ENCODE results near the gene BMI1.
"Not testable (repeated sequence)": the region's sequence is repeated elsewhere in the genome, so short reads cannot be mapped to it uniquely, and the experiment has no call there.

Gene BMI1

GRCh38 chr10:22340329-22341189 lies 19.7 kb downstream of the BMI1 start:
- DNase-seq (ENCODE audit: low read depth): no peak

DNA sequence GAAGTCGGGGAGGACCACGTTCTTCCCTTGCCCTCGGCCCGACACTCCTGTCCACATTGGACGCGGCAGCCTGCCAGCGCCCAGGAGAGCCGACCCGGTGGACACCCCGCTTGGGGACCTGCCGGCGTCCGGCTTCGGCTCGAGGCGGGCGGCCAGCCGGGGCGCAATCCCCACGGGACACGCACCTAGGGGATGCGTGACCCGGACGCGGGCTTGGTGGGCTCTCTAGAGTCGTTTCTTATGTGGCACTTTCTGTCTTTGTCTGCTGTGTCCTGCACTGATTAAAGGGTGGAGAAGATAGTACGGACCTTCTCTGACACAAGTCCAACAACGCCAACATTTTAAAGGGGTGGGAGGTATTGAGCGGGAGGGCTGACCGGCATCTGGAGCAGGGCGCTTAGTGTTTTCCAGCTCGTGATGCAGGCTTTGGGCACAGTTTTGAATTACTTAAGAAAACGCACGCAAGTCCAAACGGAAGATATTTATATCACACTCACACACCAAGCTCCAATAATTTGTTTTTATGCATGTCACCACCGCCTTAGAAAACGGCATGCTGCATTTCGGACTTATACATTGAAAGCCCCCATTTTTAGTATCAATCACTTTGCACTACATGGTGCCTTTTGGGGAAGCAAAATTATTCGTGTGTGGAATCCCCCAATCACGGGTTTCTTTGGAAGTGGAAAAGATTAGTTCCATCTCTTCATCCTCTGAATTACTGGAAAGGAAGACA lies 20.5 kb downstream of the BMI1 start:
- no peak for DNase-seq (ENCODE audit: low read depth)

DNA sequence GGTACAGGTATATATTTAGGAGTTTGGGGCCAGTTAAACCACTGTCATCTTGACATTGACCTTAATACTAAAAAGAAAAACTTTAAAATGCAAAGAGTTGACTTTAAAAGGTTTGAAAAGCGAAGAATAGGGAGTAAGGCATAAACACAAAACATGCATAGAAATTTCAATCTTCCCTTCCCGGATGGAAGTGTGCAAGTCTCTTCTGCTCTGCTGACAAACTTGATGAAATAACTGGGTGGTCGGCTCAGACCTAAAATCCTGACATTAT lies 21.0 kb downstream of the BMI1 start:
- no peak for DNase-seq (ENCODE audit: low read depth)

DNA sequence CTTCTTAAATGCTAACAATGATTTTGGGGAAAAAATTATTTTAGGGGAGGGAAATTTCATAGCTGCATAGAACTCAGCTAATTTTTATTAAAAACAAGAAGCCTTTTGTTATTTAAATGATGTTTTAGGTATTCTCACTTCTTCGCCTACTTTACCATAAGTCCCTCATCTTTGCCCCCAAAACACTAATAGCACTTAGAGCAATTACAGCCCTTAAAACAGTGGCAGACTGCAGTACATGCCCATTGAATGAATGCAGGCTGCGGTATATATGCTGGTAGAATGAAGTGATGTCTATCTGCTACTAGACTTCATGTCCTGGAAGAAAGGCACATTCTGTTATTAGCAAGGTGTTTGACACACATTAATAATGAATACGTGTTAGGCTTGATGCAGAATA lies 21.5 kb downstream of the BMI1 start:
- no peak for DNase-seq (ENCODE audit: low read depth)

DNA sequence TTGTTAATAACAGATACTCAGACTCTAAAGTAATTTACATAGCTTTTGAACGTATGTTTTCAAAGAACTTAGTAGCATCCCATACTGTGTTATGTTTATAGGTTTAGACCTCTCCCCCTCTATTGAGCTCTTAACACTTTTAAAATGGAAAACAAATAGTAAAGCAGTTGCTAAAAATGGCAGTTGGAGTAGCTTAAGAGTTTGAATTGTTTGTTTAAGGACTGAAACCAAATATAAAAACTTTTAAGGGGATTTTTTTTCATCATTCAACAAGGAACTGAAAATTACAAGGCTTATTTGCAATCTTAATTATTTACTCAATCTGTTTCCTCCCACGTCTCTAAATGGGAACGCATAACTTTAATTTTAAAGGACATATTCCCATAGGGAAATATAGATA lies 22.8 kb downstream of the BMI1 start:
- DNase-seq (ENCODE audit: low read depth): no peak

- no peak for DNase-seq (ENCODE audit: low read depth)
These were observed 23.4 kb downstream of the BMI1 start for GRCh38 chr10:22344249-22344648.

DNA sequence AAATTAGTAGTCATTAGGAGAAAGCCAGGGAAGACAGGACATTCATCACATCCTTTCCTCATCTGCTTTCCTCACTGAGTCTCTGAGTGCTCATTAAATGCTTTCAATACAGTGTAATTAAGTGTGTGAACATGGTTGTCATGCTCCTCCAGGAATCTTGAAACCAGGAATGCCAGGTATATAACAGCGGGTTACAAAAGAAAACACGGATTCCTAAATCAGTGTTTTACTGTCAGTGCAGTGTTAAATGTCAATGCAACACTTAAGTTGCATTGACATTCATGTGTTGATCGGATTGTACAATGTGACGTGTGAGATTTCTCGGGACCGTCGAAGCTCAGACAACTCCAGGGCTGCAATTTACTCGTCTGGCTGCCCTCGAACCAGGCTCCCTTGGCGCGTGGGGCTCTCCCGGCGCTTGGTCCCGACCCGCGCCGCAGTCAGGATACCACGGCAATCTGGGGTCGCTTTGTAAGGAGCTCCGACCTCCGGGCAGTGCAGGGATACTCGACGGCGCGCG lies 23.9 kb downstream of the BMI1 start:
- no peak for DNase-seq (ENCODE audit: low read depth)

DNA sequence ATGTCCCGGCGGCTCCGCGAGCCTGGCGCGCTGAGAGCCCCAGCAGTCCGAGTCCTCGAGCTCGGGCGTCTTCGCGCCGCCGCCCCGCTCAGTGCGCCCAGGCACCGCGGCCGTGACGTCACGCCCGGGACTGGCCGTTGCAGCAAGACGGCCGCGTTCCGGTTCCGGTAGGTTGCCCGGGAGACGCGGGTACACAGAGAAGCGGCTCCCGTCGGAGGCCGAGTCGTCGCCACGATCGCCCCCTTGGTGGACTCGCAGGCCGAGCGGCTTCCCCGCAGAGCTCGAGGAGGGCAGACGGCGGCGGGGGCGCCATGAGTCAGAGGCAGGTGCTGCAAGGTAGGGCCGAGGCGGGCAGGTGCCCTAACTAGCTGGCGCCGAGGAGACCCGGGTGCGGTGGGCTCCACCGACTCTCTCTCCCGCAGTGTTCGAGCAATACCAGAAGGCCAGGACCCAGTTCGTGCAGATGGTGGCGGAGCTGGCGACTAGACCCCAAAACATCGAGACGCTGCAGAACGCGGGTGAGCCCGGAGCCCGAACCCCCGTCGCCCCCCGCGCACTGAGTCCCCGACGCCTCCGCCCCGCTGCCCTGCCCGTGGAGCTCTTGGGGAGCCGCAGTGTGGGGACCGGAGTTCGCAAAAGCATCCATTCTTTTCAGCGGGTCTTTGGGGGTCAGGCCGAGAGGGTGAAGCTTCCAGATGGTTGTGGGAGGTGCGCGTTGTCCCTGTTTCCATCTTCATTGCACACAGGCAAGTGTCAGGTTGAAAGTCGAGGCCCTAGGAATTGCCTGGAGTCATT lies 24.6 kb downstream of the BMI1 start, which contains the start of gene SPAG6:
Gene SPAG6 (plus strand): TSS at position 196 of the 795 bp plus-strand sequence. CDS start 116 bp downstream, at position 312.
- DNase-seq (ENCODE audit: low read depth): no peak

DNA sequence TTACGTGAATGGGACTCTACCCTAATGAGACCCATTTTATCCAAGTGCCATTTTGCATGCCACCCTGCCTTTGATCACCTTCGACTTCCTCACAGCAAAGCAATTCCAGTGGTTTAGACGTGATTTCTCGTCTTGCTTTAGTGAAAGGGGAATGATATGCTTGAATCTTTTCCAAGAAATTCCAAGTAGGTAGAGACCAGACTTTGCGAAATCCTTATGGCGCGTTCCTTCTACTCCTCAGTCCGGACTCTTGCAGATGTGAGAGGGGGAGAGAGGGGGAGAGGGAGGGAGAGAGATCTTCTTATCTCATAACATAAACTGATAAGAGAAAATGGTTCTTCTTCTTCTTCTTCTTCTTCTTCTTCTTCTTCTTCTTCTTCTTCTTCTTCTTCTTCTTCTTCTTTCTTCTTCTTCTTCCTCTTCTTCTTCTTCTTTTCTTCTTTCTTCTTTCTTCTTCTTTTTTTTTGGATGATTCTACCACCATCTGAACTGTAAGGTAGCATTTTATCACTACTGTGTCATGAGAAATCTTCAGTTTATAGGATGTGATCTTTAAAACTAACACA lies 25.3 kb downstream of the BMI1 start:
- DNase-seq (ENCODE audit: low read depth): no peak

DNA sequence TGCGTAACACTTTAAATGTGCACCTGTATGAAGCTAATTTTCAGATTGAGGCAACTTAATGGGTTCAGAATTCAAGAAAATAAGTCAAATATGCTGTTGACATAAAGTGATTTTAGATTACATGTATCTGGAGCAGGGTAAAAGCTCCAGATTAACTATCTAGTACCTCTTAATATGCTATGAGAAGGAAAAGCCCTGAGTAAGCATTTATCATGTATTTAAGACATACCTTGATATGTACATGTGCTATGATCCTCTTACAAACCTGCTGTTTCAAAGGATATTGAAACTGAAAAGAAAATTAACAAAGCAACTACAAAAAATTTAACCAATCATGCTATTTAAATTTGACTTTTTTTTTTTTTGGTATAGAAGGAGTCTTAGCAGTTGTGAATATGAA lies 28.9 kb downstream of the BMI1 start:
- DNase-seq (ENCODE audit: low read depth): no peak

GRCh38 chr10:22351131-22351703 lies 30.3 kb downstream of the BMI1 start:
- DNase-seq (ENCODE audit: low read depth): no peak

GRCh38 chr10:22356324-22356873 lies 35.5 kb downstream of the BMI1 start:
- no peak for DNase-seq (ENCODE audit: low read depth)

DNA sequence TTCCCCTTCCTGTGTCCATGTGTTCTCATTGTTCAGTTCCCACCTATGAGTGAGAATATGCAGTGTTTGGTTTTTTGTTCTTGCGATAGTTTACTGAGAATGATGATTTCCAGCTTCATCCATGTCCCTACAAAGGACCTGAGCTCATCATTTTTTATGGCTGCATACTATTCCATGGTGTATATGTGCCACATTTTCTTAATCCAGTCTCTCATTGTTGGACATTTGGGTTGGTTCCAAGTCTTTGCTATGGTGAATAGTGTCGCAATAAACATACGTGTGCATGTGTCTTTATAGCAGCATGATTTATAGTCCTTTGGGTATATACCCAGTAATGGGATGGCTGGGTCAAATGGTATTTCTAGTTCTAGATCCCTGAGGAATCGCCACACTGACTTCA lies 36.9 kb downstream of the BMI1 start:
- not testable (repeated sequence) for DNase-seq (ENCODE audit: low read depth)

DNA sequence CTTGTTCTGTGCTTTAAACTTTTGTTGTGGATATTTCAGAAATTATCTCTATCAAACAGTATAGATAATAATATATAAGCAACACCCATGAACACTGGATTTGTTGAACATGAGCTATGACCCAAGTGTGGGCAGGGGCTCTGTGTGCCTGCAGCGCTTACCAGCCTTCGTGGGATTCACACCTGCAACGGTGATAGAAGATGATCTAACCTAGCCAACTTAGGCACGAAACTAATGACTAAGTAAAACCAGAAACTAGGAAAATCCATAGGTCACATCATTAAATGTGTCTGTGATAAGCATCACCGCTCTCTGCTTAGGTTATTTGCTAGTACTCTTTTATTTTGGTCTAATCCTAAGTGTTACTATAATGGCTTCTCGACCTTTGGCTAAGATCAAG lies 42.4 kb downstream of the BMI1 start:
- no peak for DNase-seq (ENCODE audit: low read depth)

DNA sequence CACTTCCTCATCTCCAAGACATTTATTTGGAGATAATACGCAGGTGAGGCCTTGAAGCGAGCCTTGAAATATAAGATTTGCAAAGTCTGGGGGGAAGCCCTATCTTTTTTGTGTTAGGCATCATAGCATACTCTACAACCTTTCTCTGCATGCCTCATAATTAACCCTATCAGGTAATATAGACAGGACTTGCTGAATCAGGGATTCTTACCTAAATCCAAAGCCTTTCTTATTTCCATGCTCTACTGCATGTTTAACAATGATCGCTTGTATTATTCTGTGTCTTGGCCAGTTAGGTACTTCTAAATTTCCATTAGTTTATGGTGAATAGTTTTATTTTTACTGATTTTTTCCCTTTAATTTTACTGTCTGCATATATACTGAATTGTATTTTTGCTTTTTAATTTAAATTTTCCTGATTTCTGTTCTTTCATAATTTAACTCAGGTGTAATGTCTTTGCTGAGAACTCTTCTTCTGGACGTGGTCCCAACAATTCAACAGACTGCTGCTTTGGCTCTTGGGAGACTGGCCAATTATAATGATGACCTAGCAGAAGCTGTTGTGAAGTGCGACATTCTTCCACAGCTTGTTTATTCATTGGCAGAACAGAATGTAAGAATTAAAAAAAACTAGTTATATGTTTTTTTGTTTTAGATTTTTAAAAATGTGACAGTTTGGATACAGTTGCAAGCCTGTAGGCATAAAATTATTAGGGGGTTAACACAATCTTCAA lies 43.7 kb downstream of the BMI1 start:
- DNase-seq (ENCODE audit: low read depth): no peak

DNA sequence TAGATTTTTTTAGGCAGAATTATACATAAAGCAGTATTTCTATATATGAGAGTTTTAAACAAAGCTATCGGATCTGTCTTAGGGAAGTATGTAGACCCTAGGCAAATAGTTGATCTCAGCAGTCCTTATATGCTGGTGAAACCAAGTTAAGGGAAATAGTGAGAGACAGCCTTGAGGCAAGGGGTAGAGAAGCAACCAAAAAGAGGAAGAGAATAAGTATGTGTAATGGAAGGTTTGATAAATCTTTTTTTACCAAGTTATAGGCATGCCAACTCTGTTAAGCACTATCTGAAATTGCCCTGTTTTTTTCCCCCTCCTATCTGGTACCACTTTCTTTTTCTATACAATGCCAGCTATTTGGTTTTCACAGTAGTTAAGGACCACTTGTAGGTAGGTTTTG lies 44.3 kb downstream of the BMI1 start:
- no peak for DNase-seq (ENCODE audit: low read depth)

GRCh38 chr10:22365644-22366434 lies 44.9 kb downstream of the BMI1 start:
- no peak for DNase-seq (ENCODE audit: low read depth)

GRCh38 chr10:22366435-22366703 lies 45.5 kb downstream of the BMI1 start:
- DNase-seq (ENCODE audit: low read depth): no peak

DNA sequence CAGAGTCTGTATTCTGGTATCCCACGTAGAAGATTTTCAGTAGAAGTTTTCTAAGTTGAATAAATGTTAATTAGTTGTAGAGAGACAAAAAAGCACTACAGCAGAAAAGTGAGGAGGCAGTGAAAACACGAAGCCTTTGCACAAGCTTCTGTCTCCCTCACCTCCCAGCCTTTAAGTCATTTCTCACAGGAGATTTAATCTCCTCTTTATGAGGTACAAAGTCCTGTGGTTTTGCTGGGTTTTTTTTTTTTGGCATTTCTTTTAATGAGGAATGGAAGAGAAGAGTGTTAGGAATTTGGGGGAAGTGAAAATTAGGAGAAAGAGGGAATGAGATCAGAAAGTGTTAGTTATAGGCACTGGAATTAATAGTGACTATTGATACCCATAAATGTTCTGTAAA lies 45.9 kb downstream of the BMI1 start:
- no peak for DNase-seq (ENCODE audit: low read depth)

GRCh38 chr10:22367471-22367870 lies 46.6 kb downstream of the BMI1 start:
- DNase-seq (ENCODE audit: low read depth): no peak
